Subcutaneous abdominal adipose tissue (tissue), 5 donors: ENCODE measurements around the gene COL10A1.

Experiments used
- H3K27ac ChIP-seq: one replicate; pipeline ENCODE4 v1.7.0; 2013; ENCODE audit warnings: low read depth, mild to moderate bottlenecking, inconsistent platforms, low read length, moderate library complexity
- H3K27me3 ChIP-seq, 5 donors: one replicate each; pipeline ENCODE4 v1.7.0; 2013; ENCODE audit warnings: low read length in 5 of 5, inconsistent platforms in 1 of 5; ENCODE audit not compliant: control insufficient read depth in 5 of 5, insufficient read depth in 4 of 5
- H3K36me3 ChIP-seq, 5 donors: one replicate each; pipeline ENCODE4 v1.7.0; 2013; ENCODE audit warnings: low read length in 5 of 5; ENCODE audit not compliant: control insufficient read depth in 5 of 5, insufficient read depth in 5 of 5
- H3K4me1 ChIP-seq, 5 donors: one replicate each; pipeline ENCODE4 v1.7.0; 2013; ENCODE audit warnings: low read length in 5 of 5, mild to moderate bottlenecking in 3 of 5, moderate library complexity in 1 of 5; ENCODE audit not compliant: control insufficient read depth in 5 of 5, insufficient read depth in 5 of 5
- H3K4me3 ChIP-seq, 5 donors: one replicate each; pipeline ENCODE4 v1.7.0; 2013; ENCODE audit warnings: low read length in 5 of 5, low read depth in 1 of 5
- H3K9ac ChIP-seq, 5 donors: one replicate each; pipeline ENCODE4 v1.7.0; 2013; ENCODE audit warnings: low read length in 5 of 5, mild to moderate bottlenecking in 4 of 5, moderate library complexity in 3 of 5
- H3K9me3 ChIP-seq, 5 donors: one replicate each; pipeline ENCODE4 v1.7.0; 2013; ENCODE audit warnings: low read length in 5 of 5; ENCODE audit not compliant: control insufficient read depth in 5 of 5
- donor health status: healthy.
- donor health status: healthy.
- donor health status: healthy.
- donor health status: healthy.
- donor health status: healthy.

Gene COL10A1

GRCh38 chr6:116127771-116128493 lies 2.0 kb upstream of the COL10A1 start:
- H3K36me3 ChIP-seq, result peaks cover 0 to 8% (median 0%) of the 10 kb centered on the region in 5 donors
- no peak overlapping the region for H3K27ac ChIP-seq
- H3K9ac ChIP-seq, result no peak overlapping the region
- H3K27me3 ChIP-seq, result no peaks in the 10 kb centered on the region
- no peaks in the 10 kb centered on the region for H3K9me3 ChIP-seq
- no peaks in the 10 kb centered on the region for H3K4me1 ChIP-seq
- H3K4me3 ChIP-seq, result no peak overlapping the region

- peaks cover 8 to 39% (median 20%) of the 10 kb centered on the region in 5 donors for H3K36me3 ChIP-seq
- no peaks in the 10 kb centered on the region for H3K4me1 ChIP-seq
- H3K27ac ChIP-seq, result no peak overlapping the region
- no peaks in the 10 kb centered on the region for H3K9me3 ChIP-seq
- H3K4me3 ChIP-seq, result no peak overlapping the region
- no peak overlapping the region for H3K9ac ChIP-seq
- no peaks in the 10 kb centered on the region for H3K27me3 ChIP-seq
These were observed 5.5 kb downstream of the COL10A1 start for GRCh38 chr6:116120430-116120829.

GRCh38 chr6:116118608-116119007 lies 7.3 kb downstream of the COL10A1 start:
- no peak overlapping the region for H3K4me3 ChIP-seq
- H3K27ac ChIP-seq, result no peak overlapping the region
- peaks cover 15 to 54% (median 34%) of the 10 kb centered on the region in 5 donors for H3K36me3 ChIP-seq
- no peaks in the 10 kb centered on the region for H3K9me3 ChIP-seq
- no peaks in the 10 kb centered on the region for H3K27me3 ChIP-seq
- H3K9ac ChIP-seq, result no peak overlapping the region
- no peaks in the 10 kb centered on the region for H3K4me1 ChIP-seq

- Histone ChIP-seq H3K9ac (no peak overlapping the region), H3K36me3 (peaks cover 28 to 71% (median 55%) of the 10 kb centered on the region in 5 donors), H3K4me3 (no peak overlapping the region), H3K27me3 (no peaks in the 10 kb centered on the region), H3K4me1 (no peaks in the 10 kb centered on the region), H3K27ac (no peak overlapping the region), H3K9me3 (no peaks in the 10 kb centered on the region)
These were observed 10.2 kb downstream of the COL10A1 start for GRCh38 chr6:116115781-116116180.

GRCh38 chr6:116113386-116113785 lies 12.5 kb downstream of the COL10A1 start:
- Histone ChIP-seq H3K4me1 (no peaks in the 10 kb centered on the region), H3K9ac (no peak overlapping the region), H3K27ac (no peak overlapping the region), H3K27me3 (no peaks in the 10 kb centered on the region), H3K9me3 (no peaks in the 10 kb centered on the region), H3K4me3 (no peak overlapping the region), H3K36me3 (peaks cover 39 to 77% (median 69%) of the 10 kb centered on the region in 5 donors)

- no peak overlapping the region for H3K27ac ChIP-seq
- H3K9me3 ChIP-seq, result no peaks in the 10 kb centered on the region
- H3K4me3 ChIP-seq, result no peak overlapping the region
- no peak overlapping the region for H3K9ac ChIP-seq
- no peaks in the 10 kb centered on the region for H3K4me1 ChIP-seq
- no peaks in the 10 kb centered on the region for H3K27me3 ChIP-seq
- peaks cover 39 to 68% (median 61%) of the 10 kb centered on the region in 5 donors for H3K36me3 ChIP-seq
These were observed 14.1 kb downstream of the COL10A1 start for GRCh38 chr6:116111552-116112528.

GRCh38 chr6:116108836-116109235 lies 17.1 kb downstream of the COL10A1 start:
- H3K36me3 ChIP-seq, result peaks cover 34 to 51% (median 43%) of the 10 kb centered on the region in 5 donors

GRCh38 chr6:116106146-116106545 lies 19.8 kb downstream of the COL10A1 start:
- H3K4me3 ChIP-seq, result no peak overlapping the region
- H3K4me1 ChIP-seq, result peaks cover 0 to 25% (median 20%) of the 10 kb centered on the region in 5 donors
- peaks cover 22 to 27% (median 22%) of the 10 kb centered on the region in 5 donors for H3K36me3 ChIP-seq
- H3K27ac ChIP-seq, result no peak overlapping the region
- H3K9me3 ChIP-seq, result no peaks in the 10 kb centered on the region
- no peaks in the 10 kb centered on the region for H3K27me3 ChIP-seq
- no peak overlapping the region for H3K9ac ChIP-seq

More at GRCh38 chr6:116108836-116109235, 17.1 kb downstream of the COL10A1 start:
- Histone ChIP-seq H3K27ac (no peak overlapping the region), H3K9ac (no peak overlapping the region), H3K4me3 (no peak overlapping the region), H3K27me3 (no peaks in the 10 kb centered on the region), H3K4me1 (peaks cover 0 to 7% (median 5%) of the 10 kb centered on the region in 5 donors), H3K9me3 (no peaks in the 10 kb centered on the region)

- Histone ChIP-seq H3K4me3 (no peak overlapping the region), H3K36me3 (peaks cover 14 to 20% (median 17%) of the 10 kb centered on the region in 5 donors), H3K9me3 (no peaks in the 10 kb centered on the region), H3K9ac (no peak overlapping the region), H3K27ac (no peak overlapping the region), H3K4me1 (peaks cover 0 to 29% (median 22%) of the 10 kb centered on the region in 5 donors), H3K27me3 (no peaks in the 10 kb centered on the region)
These were observed 20.7 kb downstream of the COL10A1 start for GRCh38 chr6:116105247-116105646.

- Histone ChIP-seq H3K9me3 (no peaks in the 10 kb centered on the region), H3K27ac (no peak overlapping the region), H3K27me3 (no peaks in the 10 kb centered on the region), H3K4me1 (peaks cover 0 to 33% (median 26%) of the 10 kb centered on the region in 5 donors), H3K4me3 (no peak overlapping the region), H3K36me3 (peaks cover 11 to 15% (median 13%) of the 10 kb centered on the region in 5 donors), H3K9ac (no peak overlapping the region)
These were observed 21.3 kb downstream of the COL10A1 start for GRCh38 chr6:116104636-116105035.
